NCI-H510A treated with DMSO at 0.1 percent for 48 hours (cell line): ENCODE measurements around the gene SH3GL3.
A peak's percentile ranks its signal among the peaks of the same experiment; 100 is the strongest.

Experiments used
- DNase-seq: peaks from one replicate; lab custom pipeline; 2025; lab: John Stamatoyannopoulos, UW

Gene SH3GL3

GRCh38 chr15:83503595-83504364 lies 56.6 kb downstream of the SH3GL3 start:
- no peak for DNase-seq

DNA sequence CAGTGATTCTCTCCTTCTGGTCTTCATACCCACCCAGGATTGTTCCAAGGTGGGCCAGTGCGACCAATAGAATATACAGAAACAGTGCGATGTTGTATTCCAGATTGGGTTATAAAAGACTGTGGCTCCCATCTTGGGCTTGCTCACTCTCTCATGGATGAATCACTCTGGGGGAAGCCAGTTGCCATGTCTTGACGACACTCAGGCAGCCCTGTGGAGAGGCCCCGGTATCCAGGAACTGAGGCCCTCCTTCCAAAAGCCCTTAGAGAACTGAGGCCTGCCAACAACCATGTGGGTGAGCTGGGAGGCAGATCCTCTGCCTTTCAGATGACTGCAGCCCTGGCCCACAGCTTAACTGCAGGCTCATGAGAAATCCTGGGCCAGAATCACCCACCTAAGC lies 57.2 kb downstream of the SH3GL3 start:
- DNase-seq = no peak

DNA sequence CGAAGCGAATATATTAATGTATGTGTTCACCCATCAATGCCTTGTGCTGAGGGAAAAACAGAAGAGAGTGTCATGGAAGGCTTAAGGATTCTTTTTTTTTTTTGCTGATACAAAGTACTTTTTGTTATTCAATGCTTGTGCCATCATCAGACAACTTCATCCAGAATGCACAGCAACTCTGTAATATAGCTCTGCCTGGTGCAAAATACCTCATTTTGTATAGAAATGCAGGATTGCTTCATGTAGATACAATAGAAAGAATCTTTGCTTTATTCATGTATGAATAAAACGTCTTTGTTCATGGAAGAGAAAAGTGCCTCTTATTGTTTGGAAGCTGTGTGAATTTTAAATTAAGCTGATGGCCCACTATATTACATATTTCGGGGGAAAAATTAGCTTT lies 62.9 kb downstream of the SH3GL3 start:
- DNase-seq = no peak

- DNase-seq = no peak
These were observed 65.3 kb downstream of the SH3GL3 start for GRCh38 chr15:83512459-83512858.

DNA sequence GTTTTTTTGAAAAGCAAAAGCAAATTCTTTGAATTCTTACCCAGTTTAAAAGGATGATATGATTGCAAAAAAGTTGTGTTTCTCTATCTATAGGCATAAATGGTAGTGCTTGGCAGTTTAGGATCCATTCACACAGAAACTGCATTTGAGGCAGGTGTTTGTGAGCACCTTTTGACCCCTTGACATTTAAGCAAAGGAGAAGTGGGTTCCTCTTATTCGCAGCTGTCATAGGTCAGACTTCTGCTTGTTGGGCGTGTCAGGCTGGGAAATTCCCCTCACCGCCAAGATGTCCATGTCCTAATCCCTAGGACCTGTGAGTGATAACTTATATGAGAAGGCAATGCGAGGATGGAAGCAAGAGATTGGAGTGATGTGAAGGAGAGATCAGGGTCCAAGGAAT lies 67.4 kb downstream of the SH3GL3 start:
- DNase-seq = no peak

- DNase-seq = no peak
These were observed 68.0 kb downstream of the SH3GL3 start for GRCh38 chr15:83515164-83515563.

GRCh38 chr15:83516935-83517334 lies 69.8 kb downstream of the SH3GL3 start:
- no peak for DNase-seq

DNA sequence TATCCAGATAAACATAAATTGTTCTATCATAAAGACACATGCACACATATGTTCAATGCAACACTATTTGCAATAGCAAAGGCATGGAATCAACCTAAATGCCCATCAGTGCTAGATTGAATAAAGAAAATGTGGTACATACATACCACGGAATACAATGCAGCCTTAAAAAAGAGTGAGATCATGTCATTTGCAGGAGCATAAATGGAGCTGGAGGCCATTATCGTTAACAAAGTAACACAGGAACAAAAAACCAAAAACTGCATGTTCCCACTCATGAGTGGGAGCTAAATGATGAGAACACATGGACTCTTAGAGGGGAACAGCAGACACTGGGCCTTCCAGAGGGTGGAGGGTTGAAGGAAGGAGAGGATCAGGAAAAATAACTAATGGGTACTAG lies 79.2 kb downstream of the SH3GL3 start:
- DNase-seq = no peak

- DNase-seq = no peak
These were observed 86.3 kb downstream of the SH3GL3 start for GRCh38 chr15:83533410-83533962.

DNA sequence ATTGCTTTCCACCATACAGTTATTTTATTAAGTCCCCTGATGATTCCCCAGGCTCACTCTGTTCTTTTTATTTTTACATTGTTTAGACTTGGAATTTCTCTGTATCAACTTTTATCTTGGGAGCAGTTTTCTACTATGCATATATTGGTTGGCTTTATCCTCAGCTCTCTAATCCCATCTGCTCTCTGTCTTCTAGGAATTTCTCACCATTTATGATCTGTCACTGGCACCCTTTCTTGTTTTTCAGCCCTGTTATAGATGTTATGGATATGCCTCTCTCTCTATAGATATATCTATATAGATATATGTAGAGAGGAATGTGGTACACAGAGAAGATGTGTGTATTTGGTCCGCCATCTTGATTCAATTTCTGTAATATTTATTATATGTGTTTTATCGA lies 90.5 kb downstream of the SH3GL3 start:
- DNase-seq = no peak

DNA sequence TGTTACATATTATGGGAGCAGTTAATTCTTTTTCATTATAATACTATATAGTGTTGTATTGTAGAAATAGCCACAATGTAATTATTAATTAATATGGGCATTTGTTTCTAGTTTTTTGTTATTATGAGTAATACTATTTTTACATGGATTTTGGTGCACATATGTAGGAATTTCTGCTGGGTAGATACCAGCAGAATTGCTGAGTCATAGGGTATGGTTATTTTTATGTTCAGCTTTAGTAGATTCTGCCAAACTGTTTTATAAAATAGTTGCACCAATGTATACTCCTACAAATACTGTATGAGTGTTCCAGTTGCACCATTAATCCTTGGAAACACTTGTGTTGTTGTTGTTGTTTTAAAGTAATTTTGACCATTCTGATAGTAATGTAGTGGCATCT lies 91.5 kb downstream of the SH3GL3 start:
- no peak for DNase-seq

DNA sequence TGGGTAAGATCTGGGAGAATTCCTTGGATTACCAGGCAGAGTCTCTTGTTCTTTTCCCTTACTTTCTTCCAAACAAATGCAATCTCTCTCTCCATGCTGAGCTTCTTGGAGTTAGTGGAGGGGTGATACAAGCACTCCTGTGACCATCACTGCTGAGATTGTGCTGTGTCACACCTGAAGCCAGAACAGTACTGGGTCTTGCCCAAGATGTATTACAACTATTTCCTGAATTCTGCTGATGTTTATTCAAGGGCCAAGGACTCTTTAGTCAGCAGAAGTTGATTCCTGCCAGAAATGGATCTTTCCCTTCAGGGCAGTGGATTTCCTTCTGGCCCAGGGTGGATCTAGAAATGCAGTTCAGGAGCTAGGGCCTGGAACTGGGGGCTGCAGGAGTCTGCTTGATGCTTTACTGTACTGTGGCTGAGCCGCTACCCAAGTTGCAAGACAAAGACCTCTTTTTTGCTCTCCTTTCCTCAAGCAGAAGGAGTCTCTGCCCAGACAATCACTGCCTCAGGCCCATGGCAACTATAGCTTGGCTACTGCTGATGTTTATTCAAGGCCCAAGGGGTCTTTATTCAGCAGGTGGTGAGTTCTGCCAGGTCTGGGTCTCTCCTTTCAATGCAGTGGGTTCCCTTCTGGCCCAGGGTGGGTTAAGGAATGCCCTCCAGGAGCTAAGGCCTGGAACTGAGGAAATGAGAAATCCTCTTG lies 98.8 kb downstream of the SH3GL3 start:
- no peak for DNase-seq

- DNase-seq = no peak
These were observed 99.4 kb downstream of the SH3GL3 start for GRCh38 chr15:83546512-83546888.

DNA sequence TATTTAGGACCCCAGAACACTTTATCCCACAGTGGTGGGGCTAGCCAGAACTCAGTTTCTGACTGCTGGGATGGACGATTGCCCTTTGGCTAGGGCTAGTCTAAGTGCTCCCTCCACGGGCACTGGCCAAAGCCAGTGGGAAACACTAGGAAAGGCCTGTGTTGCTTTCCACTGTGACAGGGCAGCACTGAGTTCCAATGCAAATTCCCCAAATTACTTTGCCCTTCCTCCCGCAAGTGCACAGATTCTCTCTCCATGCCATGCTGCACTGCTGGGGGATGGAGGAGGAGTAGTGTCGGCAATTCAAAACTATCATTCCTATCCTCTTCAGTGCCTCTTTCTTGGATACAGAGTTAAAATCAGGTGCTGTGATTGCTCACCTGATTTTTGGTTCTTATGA lies 100.0 kb downstream of the SH3GL3 start:
- no peak for DNase-seq

- DNase-seq = no peak
These were observed 102.5 kb downstream of the SH3GL3 start for GRCh38 chr15:83549623-83550022.

- no peak for DNase-seq
These were observed 107.4 kb downstream of the SH3GL3 start for GRCh38 chr15:83554558-83554957.

DNA sequence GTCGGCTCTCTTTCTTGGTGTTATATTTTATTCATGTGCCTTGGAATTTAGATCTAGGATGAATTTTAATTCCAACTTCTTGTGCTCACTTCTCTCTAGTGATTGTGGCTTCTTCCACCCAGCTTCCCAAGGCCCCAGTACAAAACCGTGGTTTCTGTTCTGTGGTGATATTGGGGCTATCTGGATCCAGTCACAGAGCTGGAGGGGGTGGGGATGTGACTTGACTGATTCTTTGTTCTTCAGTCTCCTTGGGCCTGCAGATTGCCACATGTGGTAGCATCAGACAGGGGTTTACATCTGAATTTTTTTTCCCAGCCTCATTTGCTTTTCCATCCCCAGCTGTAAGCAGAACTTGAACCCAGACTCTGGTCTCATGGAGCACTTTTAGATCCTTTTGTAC lies 108.2 kb downstream of the SH3GL3 start:
- DNase-seq = no peak

DNA sequence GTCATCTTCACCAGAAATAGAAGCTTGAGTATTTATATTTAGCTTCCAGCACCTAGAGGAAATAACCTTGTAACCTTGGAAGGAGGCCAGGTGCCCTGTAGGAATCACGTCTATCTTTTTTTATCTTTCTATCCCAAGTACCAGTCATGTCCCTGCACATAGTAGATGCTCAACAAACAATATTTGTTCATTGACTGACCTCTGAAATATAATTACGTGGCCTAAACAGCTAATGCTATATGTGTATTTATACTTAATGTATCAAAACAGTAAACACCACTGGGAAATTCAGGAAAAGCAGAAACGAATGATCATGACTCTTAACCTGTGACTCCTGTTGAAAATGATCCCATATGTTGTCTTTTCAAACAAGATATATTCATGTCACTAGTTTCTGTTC lies 108.9 kb downstream of the SH3GL3 start:
- no peak for DNase-seq

GRCh38 chr15:83556754-83557153 lies 109.6 kb downstream of the SH3GL3 start:
- DNase-seq = no peak

- no peak for DNase-seq
These were observed 111.0 kb downstream of the SH3GL3 start for GRCh38 chr15:83558146-83558545.

DNA sequence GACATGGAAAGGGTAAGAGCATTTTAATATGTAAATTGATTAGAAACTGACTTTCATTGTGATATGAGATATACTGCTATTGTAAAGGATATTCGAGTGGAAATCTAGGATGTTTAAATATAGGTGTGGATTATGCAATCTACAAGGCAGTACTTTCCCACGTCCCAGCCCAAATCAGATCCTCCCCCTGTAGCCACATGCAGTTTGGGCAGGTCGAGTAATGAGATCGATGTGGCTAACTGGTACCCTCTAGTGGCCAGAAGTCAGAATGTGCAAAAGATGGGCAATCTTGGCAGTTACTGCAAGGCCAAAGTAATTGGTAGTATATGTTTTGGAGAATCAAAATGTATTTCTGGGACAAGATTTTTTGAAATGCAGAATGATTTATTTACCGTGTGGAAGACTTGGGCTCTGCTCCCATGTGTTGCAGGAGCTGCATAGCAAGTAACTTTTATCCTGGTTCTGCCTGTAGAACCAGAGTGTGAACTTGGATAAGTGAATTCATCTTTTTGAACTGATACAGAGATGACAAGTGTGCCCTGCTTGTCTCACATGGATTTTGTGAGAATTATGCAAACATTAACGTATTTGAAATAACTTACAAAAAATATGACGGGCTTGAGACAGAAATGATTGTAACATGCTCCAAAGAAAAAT lies 112.3 kb downstream of the SH3GL3 start:
- peak; percentile 20 for DNase-seq

DNA sequence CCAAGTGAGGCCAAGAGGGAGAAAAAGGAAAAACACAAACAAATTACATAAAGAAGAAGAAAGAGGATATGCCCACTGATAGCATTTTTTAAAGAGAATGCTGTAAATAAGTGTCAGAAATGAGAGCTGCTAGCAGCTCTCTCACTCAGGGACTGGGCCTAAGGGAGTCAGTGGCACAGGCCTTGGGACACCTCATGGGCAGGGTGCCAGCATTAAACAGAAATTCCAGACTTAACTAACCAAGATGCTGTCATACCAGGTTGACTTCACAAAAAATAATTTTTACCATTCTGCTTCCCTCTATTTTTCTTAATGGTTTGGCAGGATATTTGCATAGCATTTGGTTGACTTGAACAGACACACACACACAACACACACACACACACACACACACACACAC lies 114.5 kb downstream of the SH3GL3 start:
- DNase-seq = no peak

GRCh38 chr15:83565138-83565537 lies 118.0 kb downstream of the SH3GL3 start:
- DNase-seq = no peak
